Measurements from ENCODE around the gene ZDHHC8.

Gene ZDHHC8

DNA sequence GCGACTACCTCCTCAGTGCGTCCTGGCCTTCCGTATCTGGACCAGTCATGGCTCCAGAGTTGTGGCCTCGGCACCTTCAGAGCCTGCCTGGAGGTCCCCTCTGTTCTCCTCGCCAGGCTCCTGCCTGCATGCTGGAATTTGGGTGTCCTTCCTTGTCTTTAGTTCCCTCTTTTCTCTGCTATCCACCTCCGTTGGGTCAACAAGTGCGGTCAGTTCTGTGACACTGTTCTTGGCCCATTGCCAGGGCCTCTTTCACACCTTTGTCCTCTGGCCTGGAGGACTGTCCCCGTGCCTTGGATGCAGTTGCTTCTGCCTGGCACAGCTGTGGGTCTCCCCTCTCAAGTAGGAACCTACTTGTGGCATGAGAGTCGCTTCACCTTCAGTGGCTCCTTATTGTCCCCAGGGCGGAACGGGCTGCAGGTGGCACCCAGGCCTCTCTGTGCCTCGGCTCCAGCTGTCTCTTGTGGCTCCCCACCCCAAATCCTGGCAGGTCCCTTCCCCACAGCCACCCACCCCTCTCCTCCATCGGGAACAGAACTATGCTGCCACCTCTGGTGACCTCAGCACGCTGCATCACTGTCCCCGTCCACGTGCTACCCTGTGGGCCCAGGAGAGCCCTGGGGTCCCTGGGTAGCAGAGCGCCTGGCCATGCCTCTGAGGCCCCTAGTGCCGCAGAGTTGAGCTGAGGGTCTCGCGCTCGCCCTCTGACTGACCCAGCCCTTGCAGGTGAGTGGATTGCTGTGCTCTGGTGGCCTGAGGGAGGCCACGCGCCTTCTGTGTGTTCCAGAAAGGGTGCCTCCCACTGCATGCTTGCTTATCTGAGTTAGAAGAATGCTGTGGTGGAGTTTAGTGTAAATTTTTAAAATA is 46.8 kb upstream of the ZDHHC8 start:
- TF ChIP-seq, protein P1, sequence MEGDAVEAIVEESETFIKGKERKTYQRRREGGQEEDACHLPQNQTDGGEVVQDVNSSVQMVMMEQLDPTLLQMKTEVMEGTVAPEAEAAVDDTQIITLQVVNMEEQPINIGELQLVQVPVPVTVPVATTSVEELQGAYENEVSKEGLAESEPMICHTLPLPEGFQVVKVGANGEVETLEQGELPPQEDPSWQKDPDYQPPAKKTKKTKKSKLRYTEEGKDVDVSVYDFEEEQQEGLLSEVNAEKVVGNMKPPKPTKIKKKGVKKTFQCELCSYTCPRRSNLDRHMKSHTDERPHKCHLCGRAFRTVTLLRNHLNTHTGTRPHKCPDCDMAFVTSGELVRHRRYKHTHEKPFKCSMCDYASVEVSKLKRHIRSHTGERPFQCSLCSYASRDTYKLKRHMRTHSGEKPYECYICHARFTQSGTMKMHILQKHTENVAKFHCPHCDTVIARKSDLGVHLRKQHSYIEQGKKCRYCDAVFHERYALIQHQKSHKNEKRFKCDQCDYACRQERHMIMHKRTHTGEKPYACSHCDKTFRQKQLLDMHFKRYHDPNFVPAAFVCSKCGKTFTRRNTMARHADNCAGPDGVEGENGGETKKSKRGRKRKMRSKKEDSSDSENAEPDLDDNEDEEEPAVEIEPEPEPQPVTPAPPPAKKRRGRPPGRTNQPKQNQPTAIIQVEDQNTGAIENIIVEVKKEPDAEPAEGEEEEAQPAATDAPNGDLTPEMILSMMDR (IDR thresholded peaks at IDR 0.05; ENCODE audit: insufficient read depth, low read length): peak; percentile 1
- no peak for TF ChIP-seq REST (IDR thresholded peaks at IDR 0.05; ENCODE audit: insufficient replicate concordance, low read depth)
- Histone ChIP-seq H3K27me3 (ENCODE audit: insufficient read depth, poor library complexity, severe bottlenecking) (no peaks in the 10 kb centered on the region), H3K27ac (replicated peaks) (no peak overlapping the region), H3K4me3 (replicated peaks; ENCODE audit: insufficient read depth, low read length) (no peak overlapping the region)
- peak in 1 of 2 experiments; percentile 23 for DNase-seq (ENCODE audit: low read depth in 1 of 2, low spot score in 1 of 2)

DNA sequence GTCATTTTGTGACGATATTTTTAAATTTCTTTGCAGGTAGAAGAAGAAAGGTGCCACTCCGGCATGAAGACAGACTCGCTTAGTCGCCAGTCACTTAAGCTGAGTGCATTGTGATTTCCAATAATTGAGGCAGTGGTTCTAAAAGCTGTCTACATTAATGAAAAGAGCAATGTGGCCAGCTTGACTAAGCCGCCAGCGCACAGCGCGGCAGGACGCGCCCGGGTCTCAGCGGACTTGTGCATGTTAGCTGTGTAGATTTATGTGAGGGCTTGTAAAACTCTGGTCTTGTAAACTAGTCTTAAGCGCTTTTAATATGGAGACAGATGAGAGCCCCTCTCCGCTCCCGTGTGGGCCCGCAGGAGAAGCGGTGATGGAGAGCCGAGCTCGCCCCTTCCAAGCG is 46.0 kb upstream of the ZDHHC8 start:
- Histone ChIP-seq H3K27me3 (ENCODE audit: insufficient read depth, poor library complexity, severe bottlenecking) (no peaks in the 10 kb centered on the region), H3K4me3 (replicated peaks; ENCODE audit: insufficient read depth, low read length) (no peak overlapping the region), H3K27ac (replicated peaks) (no peak overlapping the region)
- TF ChIP-seq, protein P1 (IDR thresholded peaks at IDR 0.05; ENCODE audit: insufficient read depth, low read length): no peak
- TF ChIP-seq SPI1 (IDR thresholded peaks at IDR 0.05; ENCODE audit: borderline replicate concordance, low read depth) (no peak), POLR2AphosphoS5 (IDR thresholded peaks at IDR 0.05; ENCODE audit: low read depth) (no peak), GABPA (IDR thresholded peaks at IDR 0.05; ENCODE audit: low read depth) (no peak), REST (IDR thresholded peaks at IDR 0.05; ENCODE audit: insufficient replicate concordance, low read depth) (no peak)
- no peak for DNase-seq (ENCODE audit: low read depth in 1 of 2, low spot score in 1 of 2)

GRCh38 chr22:20086101-20086599 is 45.5 kb upstream of the ZDHHC8 start:
- Histone ChIP-seq H3K27me3 (ENCODE audit: insufficient read depth, poor library complexity, severe bottlenecking) (no peaks in the 10 kb centered on the region), H3K4me3 (replicated peaks; ENCODE audit: insufficient read depth, low read length) (no peak overlapping the region), H3K27ac (replicated peaks) (no peak overlapping the region)
- no peak for DNase-seq (ENCODE audit: low read depth in 1 of 2, low spot score in 1 of 2)
- TF ChIP-seq REST (IDR thresholded peaks at IDR 0.05; ENCODE audit: insufficient replicate concordance, low read depth) (no peak), POLR2AphosphoS5 (IDR thresholded peaks at IDR 0.05; ENCODE audit: low read depth) (no peak), SPI1 (IDR thresholded peaks at IDR 0.05; ENCODE audit: borderline replicate concordance, low read depth) (no peak), GABPA (IDR thresholded peaks at IDR 0.05; ENCODE audit: low read depth) (no peak)
- TF ChIP-seq, protein P1 (IDR thresholded peaks at IDR 0.05; ENCODE audit: insufficient read depth, low read length): no peak

All from HL-60 (cell line).